Activated T-helper 1 cell treated with anti-CD3 and anti-CD28 coated beads, Interleukin-12 subunit alpha, Interleukin-12 subunit beta, Interleukin-2, Interleukin-4 antibody, amounts not matched to agents 30 ng/mL and 10 ng/mL and 1 ng/mL, durations not matched to agents 14 hours and 24 hours and 36 hours (primary cell): ENCODE measurements around the gene MME. TPM values are rescaled to one million over a fixed set of nuclear protein-coding genes. Genes with fewer than 3 reads are reported as not detected.
"Not testable (repeated sequence)": the region's sequence is repeated elsewhere in the genome, so short reads cannot be mapped to it uniquely, and the experiment has no call there.

Experiments used
- DNase-seq: peaks from one replicate; pipeline ENCODE4 v3.0.0; 2021; ENCODE audit warnings: low spot score
- H3K27ac Mint-ChIP-seq: one replicate; pipeline ENCODE4 v1.8.0; 2021; ENCODE audit warnings: mild to moderate bottlenecking, mixed read lengths
- H3K27me3 Mint-ChIP-seq: one replicate; pipeline ENCODE4 v1.8.0; 2022; ENCODE audit warnings: mild to moderate bottlenecking, moderate library complexity, mixed read lengths; ENCODE audit not compliant: insufficient read depth
- H3K36me3 Mint-ChIP-seq: one replicate; pipeline ENCODE4 v1.8.0; 2021; ENCODE audit warnings: low read depth, mixed read lengths
- H3K4me1 Mint-ChIP-seq: one replicate; pipeline ENCODE4 v1.8.0; 2021; ENCODE audit warnings: low read depth, mixed read lengths
- H3K4me3 Mint-ChIP-seq: one replicate; pipeline ENCODE4 v1.8.0; 2021; ENCODE audit warnings: mild to moderate bottlenecking, moderate library complexity, mixed read lengths
- H3K9me3 Mint-ChIP-seq: one replicate; pipeline ENCODE4 v1.8.0; 2021; ENCODE audit warnings: mixed read lengths
- intact Hi-C: fragments of 100-400 bp; cut with micrococcal nuclease; formaldehyde crosslinking; loops from one replicate; pipeline ENCODE4 v1.15.1; 2024
- total RNA-seq: library from RNA; stranded (reverse); gene quantifications from 2 replicates; pipeline ENCODE4 v1.2.3, GENCODE V29; 2022

The MME gene
- total RNA-seq, 1 donor from 2014 or later = not detected

DNA sequence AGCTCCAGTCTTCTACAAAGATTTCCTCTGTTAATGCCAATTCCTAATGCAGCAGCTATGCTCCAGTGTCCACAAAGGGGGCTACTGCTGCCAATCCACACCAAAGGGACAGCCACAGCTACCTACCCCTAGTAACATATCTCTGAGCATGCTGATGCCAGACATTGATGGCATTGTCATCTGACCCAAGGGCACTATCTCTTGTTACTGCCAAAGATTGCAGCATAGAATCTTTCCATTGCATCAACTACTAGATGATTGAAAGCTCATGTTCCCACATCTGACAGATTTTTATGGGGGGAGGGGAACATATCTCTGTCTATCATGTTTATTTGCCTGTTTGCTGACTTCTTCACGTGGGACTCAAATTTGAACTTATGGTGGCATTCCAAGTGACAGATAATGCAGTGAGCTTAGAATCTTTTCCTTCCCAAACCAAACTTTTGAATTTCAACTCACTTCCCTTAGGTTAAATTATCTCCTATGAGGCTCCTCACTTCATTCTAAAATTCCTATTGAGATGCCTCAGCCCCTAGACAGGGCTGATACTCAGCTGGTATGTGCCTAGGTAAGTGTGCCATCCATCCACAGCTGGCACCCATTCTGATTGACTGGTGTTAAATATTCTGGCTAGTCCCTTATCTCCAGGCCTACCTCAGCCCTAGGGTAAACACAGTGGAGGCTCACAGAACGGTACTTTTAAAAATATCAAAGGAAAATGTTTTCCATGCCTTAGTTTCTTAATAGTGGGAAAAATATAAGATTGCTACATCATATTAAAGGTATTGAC is 113.0 kb downstream of the MME start:
- Mint-ChIP-seq H3K4me3 (no peak overlapping the region), H3K4me1 (no peaks in the 10 kb centered on the region), H3K9me3 (no peaks in the 10 kb centered on the region), H3K27me3 (no peaks in the 10 kb centered on the region), H3K27ac (no peak overlapping the region), H3K36me3 (no peaks in the 10 kb centered on the region)
- no peak for DNase-seq
- intact Hi-C loops = no loop called here

DNA sequence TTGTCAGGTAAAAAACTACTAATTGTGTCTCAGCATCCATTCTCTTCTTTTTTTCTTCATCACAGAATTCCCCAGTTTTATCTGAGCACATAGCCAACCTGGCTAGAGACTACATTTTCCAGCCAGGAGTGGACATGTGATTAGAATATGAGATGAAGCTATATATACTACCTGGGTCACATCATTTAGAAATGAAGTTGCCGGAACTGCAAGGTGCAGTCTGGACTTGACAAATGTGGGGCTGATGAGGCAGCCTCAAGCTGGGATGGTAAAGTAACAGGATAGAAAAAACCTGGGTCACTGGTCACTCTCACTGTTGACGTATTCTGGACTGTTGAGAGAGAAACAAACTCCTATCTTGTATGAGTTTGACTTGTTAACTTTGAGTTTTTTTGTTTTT is 113.7 kb downstream of the MME start:
- DNase-seq = no peak
- H3K4me3 Mint-ChIP-seq = no peak overlapping the region
- H3K27me3 Mint-ChIP-seq = no peaks in the 10 kb centered on the region
- intact Hi-C loops = no loop called here
- no peaks in the 10 kb centered on the region for H3K36me3 Mint-ChIP-seq
- no peaks in the 10 kb centered on the region for H3K4me1 Mint-ChIP-seq
- H3K9me3 Mint-ChIP-seq = no peaks in the 10 kb centered on the region
- no peak overlapping the region for H3K27ac Mint-ChIP-seq

DNA sequence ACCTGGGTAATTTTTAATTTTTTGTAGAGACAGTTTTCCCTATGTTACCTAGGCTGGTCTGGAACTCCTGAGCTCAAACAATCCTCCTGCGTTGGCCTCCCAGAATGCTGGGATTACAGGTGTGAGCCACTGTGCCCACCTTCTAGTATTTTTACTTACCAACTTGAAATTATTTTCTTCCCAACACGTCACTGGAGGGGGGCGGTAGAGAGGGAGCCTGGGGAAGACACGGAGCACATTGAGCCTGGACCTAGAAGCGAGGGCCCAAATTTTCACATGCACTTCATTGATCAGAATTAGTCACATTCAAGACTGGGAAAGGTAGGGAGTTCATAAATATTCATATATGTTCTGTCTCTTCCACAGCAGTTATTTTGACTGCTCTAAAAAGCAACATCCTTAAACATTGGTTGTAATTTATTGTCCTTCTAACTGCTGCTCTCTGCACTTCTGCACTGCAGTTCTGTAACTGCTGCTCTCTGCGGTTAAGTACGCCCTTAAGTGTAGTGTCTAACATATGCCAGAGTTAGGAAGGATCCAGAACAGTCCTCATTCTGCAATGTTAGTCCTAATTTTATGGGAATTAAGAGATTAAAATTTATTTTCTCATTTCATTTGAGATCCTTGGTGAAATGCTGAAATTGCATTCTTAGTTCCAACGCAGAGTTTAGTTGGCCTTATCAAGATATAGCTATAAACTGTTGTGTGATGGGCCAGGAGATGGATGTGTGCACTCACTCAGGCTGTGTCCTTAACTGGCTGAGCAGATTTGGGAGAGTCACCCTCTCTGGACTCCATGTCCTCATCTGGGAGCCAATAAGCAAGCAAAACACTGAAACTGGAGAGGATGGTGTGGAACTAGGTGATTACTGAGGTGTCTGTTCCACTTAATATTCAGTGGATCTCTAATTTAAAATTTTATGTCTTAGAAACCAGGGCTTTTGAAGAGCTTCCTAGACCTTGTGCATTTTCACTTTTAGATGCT is 115.1 kb downstream of the MME start:
- Mint-ChIP-seq H3K36me3 (no peaks in the 10 kb centered on the region), H3K9me3 (no peaks in the 10 kb centered on the region), H3K4me1 (no peaks in the 10 kb centered on the region), H3K27ac (no peak overlapping the region), H3K27me3 (no peaks in the 10 kb centered on the region), H3K4me3 (no peak overlapping the region)
- intact Hi-C loops = no loop called here
- no peak for DNase-seq

DNA sequence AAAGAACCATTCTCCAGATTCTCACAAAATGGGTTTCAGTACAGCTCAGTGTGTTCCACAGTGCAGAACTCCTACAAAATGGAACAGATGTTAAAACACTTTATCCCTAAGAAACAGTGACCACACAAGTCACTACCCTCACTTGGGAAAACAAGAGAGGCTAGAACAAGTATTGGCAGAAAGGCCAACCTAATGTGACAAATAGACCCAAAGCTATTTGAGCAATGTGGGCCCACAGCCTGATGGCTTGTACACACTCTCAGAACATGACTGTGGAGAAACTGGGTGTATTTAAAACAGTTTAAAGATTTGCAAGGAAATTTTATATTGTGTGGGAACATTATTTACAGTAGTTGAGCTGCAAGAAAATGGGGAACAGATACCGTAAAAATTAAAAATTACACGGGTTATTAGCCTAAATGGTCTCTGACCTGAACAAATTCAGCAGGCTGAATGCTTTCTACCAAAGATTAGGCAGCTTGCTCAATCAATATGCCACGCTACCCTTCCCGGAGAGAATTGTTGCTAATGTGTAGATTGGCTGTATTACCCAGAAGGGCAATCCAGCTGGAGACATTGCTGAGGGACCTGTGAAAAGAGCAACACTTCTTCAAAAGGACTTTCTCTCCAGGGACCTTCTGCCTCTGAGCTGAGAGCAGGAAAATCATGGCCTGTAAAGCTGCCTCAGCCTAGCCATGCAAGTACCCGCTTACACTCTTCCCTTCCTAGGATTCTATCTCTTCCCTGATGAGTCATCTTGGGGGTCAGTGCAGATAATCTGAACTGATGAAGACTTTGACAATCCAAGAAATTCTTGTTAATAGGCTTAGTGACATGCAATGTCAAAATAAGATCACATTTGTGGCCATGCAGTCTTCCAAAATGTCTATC is 116.3 kb downstream of the MME start:
- H3K36me3 Mint-ChIP-seq = no peaks in the 10 kb centered on the region
- no peaks in the 10 kb centered on the region for H3K9me3 Mint-ChIP-seq
- H3K27me3 Mint-ChIP-seq = no peaks in the 10 kb centered on the region

DNA sequence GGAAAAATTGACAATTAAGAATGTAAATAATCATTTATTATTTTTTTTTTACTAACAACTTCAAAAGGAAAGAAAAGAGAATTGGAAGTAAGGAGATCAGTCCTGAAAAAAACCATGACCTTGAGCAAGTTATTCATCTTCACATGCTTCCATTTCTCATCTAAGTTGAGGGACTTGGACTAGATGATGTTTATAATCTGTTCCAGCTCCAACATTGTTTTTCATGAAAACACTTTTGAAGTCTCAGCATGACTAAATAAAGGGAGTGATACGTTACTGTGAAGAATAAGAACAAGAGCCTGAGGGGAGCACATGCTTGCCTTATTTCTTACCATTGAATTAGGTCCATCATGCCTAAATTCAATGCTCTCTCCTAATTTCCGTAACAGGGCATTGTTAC is 117.7 kb downstream of the MME start:
- Mint-ChIP-seq H3K27ac (no peak overlapping the region), H3K4me3 (no peak overlapping the region), H3K27me3 (no peaks in the 10 kb centered on the region), H3K36me3 (no peaks in the 10 kb centered on the region), H3K9me3 (no peaks in the 10 kb centered on the region), H3K4me1 (no peaks in the 10 kb centered on the region)
- intact Hi-C loops = no loop called here
- no peak for DNase-seq

More for the DNA sequence above, 116.3 kb downstream of the MME start:
- DNase-seq = no peak
- intact Hi-C loops = no loop called here
- H3K4me1 Mint-ChIP-seq = no peaks in the 10 kb centered on the region
- H3K27ac Mint-ChIP-seq = no peak overlapping the region
- H3K4me3 Mint-ChIP-seq = no peak overlapping the region

DNA sequence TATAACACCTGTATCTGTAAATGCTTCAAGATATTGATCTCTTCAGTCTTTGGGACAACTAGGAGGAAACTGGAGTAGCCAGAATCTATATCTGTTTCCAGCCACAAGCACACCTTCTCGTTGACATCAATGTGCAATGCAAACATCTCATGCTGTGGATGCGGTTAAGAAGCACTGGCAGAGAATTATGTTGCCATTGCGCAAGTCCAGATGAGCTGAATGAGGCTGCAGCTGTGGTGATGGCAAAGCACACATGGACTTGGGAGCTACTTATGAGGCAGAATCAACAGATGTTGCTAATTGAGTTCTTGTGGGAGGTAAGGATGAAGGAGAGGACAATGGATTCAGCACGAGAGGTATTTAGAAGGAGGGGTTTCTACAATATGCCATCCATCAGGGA is 122.5 kb downstream of the MME start:
- H3K9me3 Mint-ChIP-seq = no peaks in the 10 kb centered on the region
- H3K36me3 Mint-ChIP-seq = no peaks in the 10 kb centered on the region
- H3K4me3 Mint-ChIP-seq = no peak overlapping the region
- no peak overlapping the region for H3K27ac Mint-ChIP-seq
- H3K4me1 Mint-ChIP-seq = no peaks in the 10 kb centered on the region
- H3K27me3 Mint-ChIP-seq = no peaks in the 10 kb centered on the region
- intact Hi-C loops = no loop called here
- DNase-seq = no peak

DNA sequence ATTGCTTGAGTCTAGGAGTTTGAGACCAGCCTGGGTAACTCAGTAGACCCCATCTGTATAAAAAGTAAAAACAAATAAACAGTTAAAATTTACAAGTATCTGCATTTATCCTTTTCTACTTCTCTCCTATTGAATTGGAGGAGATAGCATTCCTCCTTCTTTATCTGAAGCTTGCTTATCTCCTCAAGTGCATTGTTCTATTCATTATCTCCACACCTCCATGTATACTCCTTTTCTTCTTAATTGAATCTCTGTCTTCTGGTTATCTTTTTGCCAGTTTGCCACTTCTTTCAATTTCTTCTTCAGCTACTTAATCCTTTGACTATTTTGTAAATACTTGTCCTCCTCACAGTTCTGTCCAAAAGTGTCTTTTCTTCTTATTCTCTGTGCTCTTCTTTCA is 124.7 kb downstream of the MME start:
- H3K36me3 Mint-ChIP-seq = no peaks in the 10 kb centered on the region
- intact Hi-C loops = no loop called here

DNA sequence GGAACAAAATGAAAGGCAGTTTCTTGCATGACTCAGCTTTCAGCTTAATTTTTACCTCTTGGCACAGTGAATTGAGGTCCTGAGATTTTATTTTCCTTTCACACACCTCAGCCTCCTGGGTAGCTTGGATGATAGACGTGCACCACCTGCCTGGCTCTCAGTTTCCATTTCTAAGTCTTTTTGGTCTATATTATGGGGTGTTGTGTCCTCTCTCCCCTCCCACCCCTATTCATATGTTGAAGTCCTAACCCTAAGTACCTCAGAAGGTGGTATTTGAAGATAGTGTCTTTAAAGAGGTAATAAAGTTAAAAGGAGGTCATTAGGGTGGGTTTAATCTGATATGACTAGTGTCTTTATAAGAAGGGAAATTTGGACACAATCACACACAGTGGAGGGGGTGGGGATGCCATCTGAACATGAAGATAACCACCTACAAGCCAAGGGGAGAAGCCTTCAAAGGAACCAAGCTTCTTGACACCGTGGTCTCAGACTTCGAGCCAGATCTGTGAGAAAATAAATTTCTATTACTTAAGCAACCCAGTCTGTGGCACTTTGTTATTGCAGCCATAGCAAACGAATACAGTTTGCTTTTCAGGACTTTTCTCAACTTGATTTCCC is 128.2 kb downstream of the MME start:
- Mint-ChIP-seq H3K27me3 (no peaks in the 10 kb centered on the region), H3K9me3 (no peaks in the 10 kb centered on the region), H3K4me3 (no peak overlapping the region), H3K4me1 (no peaks in the 10 kb centered on the region), H3K27ac (no peak overlapping the region), H3K36me3 (no peaks in the 10 kb centered on the region)
- intact Hi-C loops = no loop called here
- DNase-seq = no peak

More for the DNA sequence above, 124.7 kb downstream of the MME start:
- Mint-ChIP-seq H3K9me3 (no peaks in the 10 kb centered on the region), H3K27ac (no peak overlapping the region), H3K4me3 (no peak overlapping the region), H3K27me3 (no peaks in the 10 kb centered on the region), H3K4me1 (no peaks in the 10 kb centered on the region)
- no peak for DNase-seq

DNA sequence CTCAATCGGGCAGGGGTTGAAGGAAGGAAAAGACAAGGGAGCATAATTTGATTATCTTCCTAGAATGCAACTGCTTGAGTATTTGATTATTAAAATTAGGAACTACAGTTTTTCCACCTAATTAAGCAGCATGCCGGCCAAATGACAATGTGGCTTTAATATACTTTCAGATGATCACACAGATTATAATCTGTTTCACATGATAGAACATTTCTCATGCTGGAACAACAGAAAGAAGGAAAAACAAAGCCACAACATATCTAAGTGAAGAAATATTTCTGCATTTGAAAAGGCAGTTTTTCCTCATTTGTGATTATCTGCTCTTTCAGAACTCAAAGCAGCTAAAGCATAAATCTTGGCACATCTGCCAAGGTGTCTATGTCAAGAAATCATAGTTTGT is 130.6 kb downstream of the MME start:
- no peak for DNase-seq
- H3K4me3 Mint-ChIP-seq = no peak overlapping the region
- intact Hi-C loops = no loop called here
- no peaks in the 10 kb centered on the region for H3K27me3 Mint-ChIP-seq
- no peaks in the 10 kb centered on the region for H3K4me1 Mint-ChIP-seq
- no peaks in the 10 kb centered on the region for H3K9me3 Mint-ChIP-seq
- H3K36me3 Mint-ChIP-seq = no peaks in the 10 kb centered on the region
- H3K27ac Mint-ChIP-seq = no peak overlapping the region

DNA sequence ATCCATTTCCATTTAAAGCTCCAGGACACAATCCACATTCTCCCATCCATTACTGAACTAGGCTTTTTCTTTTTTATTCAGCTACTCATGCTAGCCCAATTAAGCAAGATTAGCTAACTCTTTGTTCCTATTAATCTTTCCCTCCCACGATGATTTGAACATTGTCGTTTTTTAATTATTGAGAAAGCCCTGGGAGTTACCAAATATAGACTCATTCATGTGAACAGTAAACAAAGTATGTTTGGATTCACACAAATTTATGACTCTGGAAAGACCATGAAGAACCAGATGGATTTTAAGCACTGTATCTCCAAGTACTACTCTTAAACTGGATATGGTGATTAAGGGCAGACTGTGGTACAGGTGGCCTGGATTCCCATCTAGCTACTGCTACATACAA is 131.1 kb downstream of the MME start:
- Mint-ChIP-seq H3K4me1 (no peaks in the 10 kb centered on the region), H3K27me3 (no peaks in the 10 kb centered on the region), H3K36me3 (no peaks in the 10 kb centered on the region), H3K27ac (no peak overlapping the region), H3K4me3 (no peak overlapping the region), H3K9me3 (no peaks in the 10 kb centered on the region)
- DNase-seq = no peak
- intact Hi-C loops = no loop called here

DNA sequence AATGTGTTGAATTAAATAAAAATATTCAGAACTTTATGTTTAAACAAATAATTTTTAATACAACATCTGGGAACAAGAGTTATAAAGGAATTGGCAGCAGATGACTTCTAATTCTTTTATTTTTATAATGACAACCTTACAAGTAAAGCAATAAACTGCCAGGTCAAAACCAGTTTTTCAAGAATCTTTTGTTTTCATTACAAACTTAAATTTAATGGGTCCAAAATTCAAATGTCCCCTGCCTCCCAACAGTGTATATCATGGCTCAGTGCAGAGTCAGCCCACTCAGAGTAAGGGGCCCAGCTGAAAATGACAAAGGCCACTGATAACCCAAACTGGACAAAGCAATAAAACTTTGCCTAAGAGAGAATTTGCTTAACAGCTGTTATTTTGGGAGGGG is 131.8 kb downstream of the MME start:
- H3K4me1 Mint-ChIP-seq = no peaks in the 10 kb centered on the region
- no peak overlapping the region for H3K4me3 Mint-ChIP-seq
- H3K9me3 Mint-ChIP-seq = no peaks in the 10 kb centered on the region
- no peaks in the 10 kb centered on the region for H3K36me3 Mint-ChIP-seq
- intact Hi-C loops = no loop called here
- no peaks in the 10 kb centered on the region for H3K27me3 Mint-ChIP-seq
- H3K27ac Mint-ChIP-seq = no peak overlapping the region
- DNase-seq = no peak

DNA sequence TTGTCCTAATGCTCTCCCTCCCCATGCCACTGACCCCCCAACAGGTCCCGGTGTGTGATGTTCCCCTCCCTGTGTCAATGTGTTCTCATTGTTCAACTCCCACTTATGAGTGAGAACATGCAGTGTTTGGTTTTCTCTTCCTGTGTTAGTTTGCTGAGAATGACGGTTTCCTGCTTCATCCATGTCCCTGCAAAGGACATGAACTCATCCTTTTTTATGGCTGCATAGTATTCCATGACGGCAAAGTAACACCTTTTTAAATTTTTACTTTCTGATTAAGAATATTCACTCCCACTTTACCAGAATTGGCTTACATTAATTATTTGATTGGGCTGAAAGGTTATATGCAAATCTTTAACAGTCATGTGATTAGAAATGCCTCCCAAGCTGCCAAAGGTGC is 135.9 kb downstream of the MME start:
- DNase-seq, intact Hi-C loops, H3K27me3 Mint-ChIP-seq, H3K4me3 Mint-ChIP-seq, H3K36me3 Mint-ChIP-seq, H3K4me1 Mint-ChIP-seq, H3K27ac Mint-ChIP-seq, H3K9me3 Mint-ChIP-seq: not testable (repeated sequence)
